HG03064 (cell line): ENCODE measurements around the gene LINS1.

Experiments used
- ATAC-seq: cut with Tn5 transposase; IDR thresholded peaks from one replicate; pipeline ENCODE4 v1.9.1; 2021; ENCODE audit warnings: low read depth; ENCODE audit not compliant: unreplicated experiment

Gene LINS1

GRCh38 chr15:100517846-100518245 is 84.1 kb downstream of the LINS1 start:
- no peak for ATAC-seq
